Measurements from ENCODE around the gene SHROOM3.

GRCh38 chr4:76737180-76737579, 302.2 kb downstream of the SHROOM3 start:
- TF ChIP-seq, protein P1, sequence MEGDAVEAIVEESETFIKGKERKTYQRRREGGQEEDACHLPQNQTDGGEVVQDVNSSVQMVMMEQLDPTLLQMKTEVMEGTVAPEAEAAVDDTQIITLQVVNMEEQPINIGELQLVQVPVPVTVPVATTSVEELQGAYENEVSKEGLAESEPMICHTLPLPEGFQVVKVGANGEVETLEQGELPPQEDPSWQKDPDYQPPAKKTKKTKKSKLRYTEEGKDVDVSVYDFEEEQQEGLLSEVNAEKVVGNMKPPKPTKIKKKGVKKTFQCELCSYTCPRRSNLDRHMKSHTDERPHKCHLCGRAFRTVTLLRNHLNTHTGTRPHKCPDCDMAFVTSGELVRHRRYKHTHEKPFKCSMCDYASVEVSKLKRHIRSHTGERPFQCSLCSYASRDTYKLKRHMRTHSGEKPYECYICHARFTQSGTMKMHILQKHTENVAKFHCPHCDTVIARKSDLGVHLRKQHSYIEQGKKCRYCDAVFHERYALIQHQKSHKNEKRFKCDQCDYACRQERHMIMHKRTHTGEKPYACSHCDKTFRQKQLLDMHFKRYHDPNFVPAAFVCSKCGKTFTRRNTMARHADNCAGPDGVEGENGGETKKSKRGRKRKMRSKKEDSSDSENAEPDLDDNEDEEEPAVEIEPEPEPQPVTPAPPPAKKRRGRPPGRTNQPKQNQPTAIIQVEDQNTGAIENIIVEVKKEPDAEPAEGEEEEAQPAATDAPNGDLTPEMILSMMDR (IDR thresholded peaks at IDR 0.05): no peak
- no peak for TF ChIP-seq EP300 (IDR thresholded peaks at IDR 0.05)
- TF ChIP-seq CEBPB (IDR thresholded peaks at IDR 0.05): no peak
- no peak for TF ChIP-seq POLR2A (IDR thresholded peaks at IDR 0.05; ENCODE audit: low read length)
- no peak for TF ChIP-seq RAD21 (conservative IDR thresholded peaks at IDR 0.05 in 1 of 2, IDR thresholded peaks at IDR 0.05 in 1 of 2)
